ENCODE results near the gene MYO7B.
"Not testable (repeated sequence)": the region's sequence is repeated elsewhere in the genome, so short reads cannot be mapped to it uniquely, and the experiment has no call there.

DNA sequence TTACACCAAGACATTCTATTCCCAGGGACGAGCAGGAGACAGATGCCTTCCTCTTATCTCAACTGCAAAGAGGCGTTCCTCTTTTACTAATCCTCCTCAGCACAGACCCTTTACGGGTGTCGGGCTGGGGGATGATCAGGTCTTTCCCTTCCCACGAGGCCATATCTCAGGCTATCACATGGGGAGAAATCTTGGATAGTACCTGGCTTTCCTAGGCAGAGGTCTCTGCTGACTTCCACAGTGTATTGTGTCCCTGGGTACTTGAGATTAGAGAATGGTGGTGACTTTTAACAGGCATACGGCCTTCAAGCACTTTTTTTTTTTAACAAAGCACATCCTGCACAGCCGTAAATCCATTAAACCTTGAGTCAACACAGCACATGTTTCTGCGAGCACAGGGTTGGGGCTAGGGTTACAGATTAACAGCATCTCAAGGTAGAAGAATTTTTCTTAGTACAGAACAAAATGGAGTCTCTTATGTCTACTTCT is 7.6 kb downstream of the MYO7B start:
- TF ChIP-seq POLR2A (IDR thresholded peaks at IDR 0.05) = not testable (repeated sequence)
- TF ChIP-seq, protein P1, sequence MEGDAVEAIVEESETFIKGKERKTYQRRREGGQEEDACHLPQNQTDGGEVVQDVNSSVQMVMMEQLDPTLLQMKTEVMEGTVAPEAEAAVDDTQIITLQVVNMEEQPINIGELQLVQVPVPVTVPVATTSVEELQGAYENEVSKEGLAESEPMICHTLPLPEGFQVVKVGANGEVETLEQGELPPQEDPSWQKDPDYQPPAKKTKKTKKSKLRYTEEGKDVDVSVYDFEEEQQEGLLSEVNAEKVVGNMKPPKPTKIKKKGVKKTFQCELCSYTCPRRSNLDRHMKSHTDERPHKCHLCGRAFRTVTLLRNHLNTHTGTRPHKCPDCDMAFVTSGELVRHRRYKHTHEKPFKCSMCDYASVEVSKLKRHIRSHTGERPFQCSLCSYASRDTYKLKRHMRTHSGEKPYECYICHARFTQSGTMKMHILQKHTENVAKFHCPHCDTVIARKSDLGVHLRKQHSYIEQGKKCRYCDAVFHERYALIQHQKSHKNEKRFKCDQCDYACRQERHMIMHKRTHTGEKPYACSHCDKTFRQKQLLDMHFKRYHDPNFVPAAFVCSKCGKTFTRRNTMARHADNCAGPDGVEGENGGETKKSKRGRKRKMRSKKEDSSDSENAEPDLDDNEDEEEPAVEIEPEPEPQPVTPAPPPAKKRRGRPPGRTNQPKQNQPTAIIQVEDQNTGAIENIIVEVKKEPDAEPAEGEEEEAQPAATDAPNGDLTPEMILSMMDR (IDR thresholded peaks at IDR 0.05) = not testable (repeated sequence)

Data from thyroid gland (tissue), 4 donors.